HG03196 (cell line): ENCODE measurements around the gene SRCAP.

Experiments
- ATAC-seq: cut with Tn5 transposase; IDR thresholded peaks from one replicate; pipeline ENCODE4 v1.9.1; 2021; ENCODE audit not compliant: unreplicated experiment

The SRCAP gene

DNA sequence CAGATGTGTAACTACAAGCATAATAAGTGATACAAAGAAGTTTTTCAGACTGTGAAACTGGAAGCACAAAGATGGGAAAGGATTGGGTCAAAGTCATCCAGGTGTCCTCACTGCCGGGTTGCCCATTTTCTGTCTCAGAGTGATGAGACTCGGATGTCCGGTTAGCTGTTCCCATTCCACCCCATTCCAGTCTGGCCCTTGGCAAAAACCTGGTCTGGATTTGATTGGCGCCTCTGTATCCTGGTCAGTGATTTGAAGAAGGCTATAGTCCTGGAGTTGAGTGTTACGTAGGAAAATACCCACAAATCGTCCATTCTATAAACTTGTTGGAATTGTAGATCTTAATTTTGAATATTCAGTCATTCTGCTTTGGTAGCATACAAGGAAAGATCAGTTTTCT is 29.4 kb downstream of the SRCAP start:
- no peak for ATAC-seq

DNA sequence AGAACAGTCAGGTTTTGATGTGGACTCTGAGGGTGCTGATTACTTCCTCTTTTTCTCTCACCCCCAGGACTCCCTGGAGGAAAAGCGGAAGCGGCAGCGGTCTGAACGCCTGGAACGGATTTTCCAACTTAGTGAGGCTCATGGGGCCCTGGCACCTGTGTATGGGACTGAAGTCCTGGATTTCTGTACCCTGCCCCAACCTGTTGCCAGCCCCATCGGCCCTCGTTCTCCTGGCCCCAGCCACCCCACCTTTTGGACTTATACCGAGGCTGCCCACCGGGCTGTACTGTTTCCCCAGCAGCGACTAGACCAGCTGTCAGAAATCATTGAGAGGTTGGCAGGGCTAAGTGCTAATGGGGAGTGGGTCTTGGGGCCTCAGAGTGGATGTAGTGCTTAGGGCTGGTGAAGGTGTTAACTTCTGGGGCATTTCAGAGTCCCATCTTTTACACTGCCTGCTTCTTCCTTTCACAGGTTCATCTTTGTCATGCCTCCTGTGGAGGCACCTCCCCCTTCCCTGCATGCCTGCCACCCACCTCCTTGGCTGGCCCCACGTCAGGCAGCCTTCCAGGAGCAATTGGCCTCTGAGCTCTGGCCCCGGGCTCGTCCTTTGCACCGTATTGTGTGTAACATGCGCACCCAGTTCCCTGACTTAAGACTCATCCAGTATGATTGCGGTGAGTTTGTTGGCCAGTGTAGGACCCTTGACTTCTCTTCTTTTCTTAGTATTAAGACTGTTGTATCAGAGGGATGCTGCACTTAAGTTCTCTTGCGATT is 30.1 kb downstream of the SRCAP start:
- no peak for ATAC-seq

DNA sequence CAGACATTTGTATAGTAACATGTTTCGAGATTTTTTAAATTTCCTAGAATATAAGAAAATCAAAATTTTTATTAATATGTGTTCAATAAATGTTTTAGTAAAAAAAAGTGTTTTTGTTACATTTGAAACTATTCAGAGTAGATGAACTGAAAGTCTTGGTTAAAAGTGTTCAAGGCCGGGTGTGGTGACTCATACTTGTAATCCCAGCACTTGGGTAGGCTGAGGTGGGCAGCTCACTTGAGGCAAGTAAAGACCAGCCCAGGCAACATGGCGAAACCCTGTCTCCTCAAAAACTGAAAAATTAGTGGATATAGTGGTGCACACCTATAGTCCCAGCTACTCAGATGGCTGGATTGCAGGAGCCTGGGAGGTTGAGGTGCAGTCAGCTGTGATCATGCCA is 32.4 kb downstream of the SRCAP start:
- ATAC-seq: no peak

DNA sequence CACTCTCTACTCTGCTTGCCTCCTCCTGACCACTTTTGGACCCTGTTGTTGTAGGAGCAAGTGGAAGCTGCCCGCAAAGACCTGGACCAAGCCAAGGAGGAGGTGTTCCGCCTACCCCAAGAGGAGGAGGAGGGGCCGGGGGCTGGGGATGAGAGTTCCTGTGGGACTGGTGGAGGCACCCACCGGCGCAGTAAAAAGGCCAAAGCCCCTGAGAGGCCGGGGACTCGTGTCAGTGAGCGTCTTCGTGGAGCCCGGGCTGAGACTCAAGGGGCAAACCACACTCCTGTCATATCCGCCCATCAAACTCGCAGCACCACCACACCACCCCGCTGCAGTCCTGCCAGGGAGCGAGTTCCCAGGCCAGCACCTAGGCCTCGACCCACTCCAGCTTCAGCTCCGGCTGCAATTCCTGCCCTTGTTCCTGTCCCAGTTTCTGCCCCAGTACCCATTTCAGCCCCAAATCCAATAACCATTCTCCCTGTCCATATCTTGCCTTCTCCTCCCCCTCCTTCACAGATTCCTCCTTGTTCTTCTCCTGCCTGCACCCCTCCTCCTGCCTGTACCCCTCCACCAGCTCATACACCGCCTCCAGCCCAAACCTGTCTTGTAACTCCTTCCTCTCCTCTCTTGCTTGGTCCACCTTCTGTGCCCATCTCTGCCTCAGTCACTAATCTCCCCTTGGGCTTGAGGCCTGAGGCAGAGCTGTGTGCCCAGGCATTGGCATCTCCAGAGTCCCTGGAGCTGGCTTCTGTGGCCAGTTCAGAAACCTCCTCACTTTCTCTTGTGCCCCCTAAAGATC is 38.2 kb downstream of the SRCAP start:
- no peak for ATAC-seq

DNA sequence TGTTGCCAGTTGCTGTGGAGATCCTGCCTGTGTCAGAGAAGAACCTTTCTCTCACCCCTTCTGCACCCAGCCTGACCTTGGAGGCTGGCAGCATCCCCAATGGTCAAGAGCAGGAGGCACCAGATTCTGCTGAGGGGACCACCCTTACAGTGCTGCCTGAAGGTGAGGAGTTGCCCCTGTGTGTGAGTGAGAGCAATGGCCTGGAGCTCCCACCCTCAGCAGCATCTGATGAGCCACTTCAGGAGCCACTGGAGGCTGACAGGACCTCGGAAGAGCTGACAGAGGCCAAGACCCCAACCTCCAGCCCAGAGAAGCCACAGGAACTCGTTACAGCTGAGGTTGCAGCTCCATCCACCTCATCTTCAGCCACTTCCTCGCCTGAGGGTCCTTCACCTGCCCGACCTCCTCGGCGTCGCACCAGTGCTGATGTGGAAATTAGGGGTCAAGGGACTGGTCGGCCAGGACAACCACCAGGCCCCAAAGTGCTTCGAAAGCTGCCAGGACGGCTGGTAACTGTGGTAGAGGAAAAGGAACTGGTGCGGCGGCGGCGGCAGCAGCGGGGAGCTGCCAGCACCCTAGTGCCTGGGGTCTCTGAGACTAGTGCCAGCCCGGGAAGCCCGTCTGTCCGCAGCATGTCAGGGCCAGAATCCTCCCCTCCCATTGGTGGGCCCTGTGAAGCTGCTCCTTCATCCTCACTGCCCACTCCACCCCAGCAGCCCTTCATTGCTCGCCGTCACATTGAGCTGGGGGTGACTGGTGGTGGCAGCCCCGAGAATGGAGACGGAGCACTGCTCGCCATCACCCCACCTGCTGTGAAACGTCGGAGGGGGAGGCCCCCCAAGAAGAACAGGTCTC is 39.0 kb downstream of the SRCAP start:
- no peak for ATAC-seq

DNA sequence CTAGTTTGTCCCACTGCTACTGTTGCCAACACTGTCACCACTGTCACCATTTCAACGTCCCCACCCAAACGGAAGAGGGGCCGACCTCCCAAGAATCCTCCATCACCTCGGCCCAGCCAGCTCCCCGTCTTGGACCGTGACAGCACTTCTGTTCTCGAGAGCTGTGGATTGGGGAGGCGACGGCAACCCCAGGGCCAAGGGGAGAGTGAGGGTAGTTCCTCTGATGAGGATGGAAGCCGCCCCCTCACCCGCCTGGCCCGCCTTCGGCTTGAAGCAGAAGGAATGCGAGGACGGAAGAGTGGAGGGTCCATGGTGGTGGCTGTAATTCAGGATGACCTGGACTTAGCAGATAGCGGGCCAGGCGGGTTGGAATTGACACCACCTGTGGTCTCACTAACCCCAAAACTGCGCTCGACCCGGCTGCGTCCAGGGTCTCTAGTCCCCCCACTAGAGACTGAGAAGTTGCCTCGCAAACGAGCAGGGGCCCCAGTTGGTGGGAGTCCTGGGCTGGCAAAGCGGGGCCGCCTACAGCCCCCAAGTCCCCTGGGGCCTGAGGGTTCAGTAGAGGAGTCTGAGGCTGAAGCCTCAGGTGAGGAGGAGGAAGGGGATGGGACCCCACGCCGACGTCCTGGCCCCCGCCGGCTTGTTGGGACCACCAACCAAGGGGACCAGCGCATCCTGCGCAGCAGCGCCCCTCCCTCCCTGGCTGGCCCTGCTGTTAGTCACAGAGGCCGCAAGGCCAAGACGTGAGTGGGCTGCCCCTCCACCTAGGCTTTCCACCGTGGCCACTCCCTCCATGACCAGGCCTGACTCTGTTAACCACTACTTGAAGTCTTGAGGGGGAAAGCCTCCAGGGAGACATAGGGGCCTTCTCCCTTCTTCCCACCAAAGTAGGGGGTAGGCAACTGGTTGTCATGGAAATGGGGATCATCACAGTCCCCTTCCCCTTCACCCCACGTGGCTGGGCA is 40.3 kb downstream of the SRCAP start:
- ATAC-seq: no peak

DNA sequence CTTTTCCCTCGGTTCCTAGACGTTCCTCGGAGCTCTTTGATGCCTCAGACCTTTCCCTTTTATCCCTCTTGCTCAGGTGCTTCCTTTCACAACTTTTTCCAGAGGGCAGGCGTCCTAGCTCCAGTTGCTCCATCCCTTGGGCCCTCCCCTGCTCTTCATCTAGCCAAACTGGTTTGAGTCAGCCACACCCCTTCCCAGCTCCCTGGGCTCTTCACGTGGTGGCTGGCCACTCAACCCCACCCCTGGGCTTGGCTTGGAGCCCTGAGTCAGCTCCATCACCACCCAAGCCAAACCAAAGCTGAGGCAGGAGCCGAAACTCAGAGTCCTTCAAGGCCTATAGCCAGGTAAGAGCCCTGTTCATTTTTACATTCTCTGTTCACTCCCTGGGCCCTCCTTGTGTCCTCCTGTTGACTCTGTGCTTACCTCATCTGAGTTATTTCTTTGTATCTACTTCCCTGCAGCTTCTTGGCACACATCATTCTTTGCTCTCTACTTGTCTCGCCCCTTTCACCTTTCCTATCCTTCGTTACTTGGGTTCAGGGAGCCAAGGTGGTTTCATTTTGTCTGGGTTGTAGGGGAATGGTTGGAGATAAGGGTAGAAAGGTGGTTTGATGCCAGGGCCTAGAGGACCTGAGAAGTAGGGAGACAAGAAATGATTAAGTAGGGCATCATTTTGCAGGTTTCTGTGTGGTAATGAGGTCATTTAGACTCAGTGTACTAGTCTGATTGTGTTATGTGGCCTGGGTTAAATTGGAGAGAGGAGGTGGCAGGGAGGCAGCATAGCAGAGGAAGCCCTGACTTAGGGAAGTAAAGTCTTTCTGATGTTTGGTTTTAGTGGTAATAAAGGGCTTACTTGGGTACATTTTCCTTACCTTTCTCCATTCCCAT is 41.6 kb downstream of the SRCAP start:
- ATAC-seq: no peak

DNA sequence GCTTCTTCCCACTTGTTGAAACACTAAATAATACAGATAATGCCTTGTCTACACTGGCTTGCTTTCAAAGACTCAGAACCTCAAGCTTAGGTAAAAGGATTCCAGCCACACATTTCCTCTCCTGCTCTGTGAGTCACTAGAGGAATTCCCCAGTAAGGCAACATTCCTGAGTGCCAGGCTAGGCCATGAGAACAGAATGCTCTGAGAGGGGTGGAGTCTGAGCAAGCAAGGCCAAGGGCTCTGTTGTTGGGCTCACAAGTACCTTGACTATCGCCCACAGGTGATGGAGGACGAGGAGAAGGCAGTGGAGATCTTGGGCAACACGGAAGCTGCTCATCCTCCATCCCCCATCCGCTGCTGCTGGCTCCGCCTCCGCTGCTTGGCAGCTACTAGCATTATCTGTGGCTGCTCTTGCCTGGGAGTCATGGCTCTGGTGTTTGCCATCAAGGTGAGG is 42.5 kb downstream of the SRCAP start:
- no peak for ATAC-seq

DNA sequence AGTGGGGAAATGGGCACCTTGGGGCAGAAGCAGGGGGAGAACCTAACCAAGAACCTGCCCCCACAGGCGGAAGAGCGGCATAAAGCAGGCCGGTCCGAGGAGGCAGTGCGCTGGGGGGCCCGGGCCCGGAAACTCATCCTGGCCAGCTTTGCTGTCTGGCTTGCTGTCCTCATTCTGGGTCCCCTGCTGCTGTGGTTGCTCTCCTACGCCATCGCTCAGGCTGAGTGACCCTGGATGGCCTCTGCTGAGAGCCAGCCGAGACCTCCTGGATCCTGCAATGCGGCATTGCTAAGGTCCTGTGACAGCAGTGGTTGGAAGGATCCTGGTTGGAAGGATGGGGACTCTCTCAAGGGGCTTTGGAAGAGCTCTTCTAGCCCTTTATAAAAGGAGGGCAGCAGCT is 44.7 kb downstream of the SRCAP start:
- no peak for ATAC-seq

DNA sequence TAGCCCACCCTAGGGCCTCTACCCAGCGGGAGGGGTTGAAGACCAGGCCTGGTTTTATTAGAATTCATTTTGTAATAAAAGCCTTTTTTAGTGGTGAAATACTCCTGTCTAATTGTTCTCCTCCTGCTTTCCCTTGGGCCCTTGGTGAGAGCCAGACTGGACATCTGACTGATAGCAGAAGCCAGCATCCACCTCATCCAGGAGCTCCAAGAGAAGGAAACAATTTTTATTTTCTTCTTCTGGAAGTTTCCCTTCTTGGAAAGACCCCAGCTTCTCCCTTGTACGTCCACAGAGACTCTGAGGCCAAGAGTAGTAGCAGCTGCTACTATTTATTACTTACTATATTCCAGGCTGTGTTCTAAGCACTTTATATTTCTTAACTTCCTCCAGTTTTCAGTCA is 45.2 kb downstream of the SRCAP start:
- ATAC-seq: no peak

DNA sequence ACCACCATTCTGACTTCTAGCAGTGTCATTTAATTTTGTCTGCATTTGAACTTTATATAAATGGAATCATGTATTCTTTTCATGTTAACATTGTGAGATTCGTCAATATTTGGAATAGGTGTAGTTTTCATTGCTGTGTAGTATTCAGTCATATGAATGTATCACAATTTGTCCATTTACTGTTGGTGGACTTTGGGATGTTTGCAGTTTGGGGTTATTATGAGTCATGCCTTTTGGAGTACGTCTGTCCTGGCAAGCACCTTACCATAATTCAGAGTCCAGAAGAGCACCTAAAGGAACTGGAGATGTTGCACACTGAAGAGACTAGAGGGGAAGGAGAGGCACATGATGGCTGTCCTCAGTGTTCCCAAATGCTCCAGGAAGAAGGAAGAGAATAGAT is 46.1 kb downstream of the SRCAP start:
- ATAC-seq: no peak

DNA sequence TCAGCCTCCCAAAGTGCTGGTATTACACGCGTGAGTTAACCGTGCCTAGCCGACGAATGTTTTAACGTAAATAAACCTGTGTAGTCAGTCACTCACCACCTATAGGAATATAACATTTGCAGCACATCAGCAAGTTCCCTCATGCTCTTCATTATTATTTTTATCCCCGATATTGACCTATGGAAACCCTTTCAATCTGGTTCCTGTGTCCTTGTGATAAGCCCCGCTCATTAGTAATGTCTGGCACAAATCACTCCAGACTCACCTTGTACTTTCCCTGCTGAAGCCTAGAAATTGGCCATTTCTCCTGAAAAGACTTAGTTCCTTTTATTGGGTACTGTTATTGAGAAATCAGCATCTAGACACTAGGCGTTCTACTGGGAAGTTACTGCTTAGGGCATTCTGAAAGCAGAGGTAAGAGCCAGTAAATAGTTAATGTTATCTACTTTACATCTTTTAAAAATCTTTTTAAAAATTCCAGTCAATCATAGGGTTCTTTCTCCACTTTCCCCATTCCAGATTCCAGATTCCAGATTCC is 47.7 kb downstream of the SRCAP start:
- ATAC-seq: no peak

DNA sequence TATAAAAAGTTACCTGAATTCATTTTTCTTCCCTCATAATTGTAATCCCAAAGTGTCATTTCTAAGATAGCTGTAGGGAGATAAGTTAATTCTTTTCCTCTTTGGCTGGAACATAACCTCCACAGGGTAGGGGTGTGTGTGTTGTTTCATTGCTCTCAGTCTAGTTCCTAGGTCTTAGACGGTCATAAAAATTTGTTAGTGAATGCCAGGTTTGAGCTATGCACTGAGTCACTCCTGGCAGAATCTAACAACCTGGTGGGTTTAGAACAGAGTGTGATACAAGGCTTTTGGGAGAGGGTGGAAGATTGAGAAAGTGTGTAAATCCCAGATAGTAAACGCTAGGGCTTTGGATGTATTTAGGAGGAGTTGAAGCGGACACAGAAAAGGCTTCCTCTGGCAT is 48.4 kb downstream of the SRCAP start:
- ATAC-seq: no peak

DNA sequence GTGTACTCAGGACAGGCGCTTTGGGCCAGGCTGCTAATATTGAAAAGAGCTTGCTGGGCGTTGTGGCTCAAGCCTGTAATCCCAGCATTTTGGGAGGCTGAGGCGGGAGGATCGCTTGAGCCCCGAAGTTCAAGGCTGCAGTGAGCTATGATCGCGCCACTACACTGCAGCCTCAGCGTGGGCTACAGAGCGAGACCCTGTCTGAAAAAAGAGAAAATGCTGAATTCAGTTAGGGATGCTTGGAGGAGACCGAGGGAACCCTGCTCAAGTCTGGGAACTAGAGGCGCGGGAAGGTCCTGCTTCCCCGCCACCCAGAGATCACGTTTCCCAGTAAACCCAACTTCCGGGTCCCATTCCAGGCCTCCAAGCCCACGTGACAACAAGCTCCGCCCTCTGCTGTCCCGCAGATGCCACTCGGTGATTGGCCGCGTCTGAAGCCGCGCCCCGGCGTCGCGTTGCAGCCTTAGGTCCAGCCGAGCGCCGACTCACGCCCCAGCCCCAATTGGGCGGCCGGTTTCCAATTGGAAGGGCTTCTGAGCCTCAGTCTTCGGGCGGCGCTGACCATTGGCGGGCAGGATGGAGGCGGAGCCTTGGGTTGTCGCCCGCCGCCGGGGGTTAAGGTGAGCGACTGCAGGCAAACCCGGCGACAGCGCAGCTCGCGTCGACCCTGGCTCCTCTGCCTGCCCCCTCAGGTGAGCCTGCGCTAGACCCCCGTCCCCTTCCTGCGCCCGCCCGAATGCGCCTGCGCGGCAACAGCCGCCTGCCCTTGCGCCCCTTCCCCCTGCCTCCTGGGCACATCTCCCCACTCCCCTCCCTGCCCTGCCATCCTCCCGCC is 49.0 kb downstream of the SRCAP start, which contains the start of gene PHKG2:
TSS of gene PHKG2 (plus strand) at position 627 of the 835 bp plus-strand sequence. CDS start 396 bp downstream, outside the sequence.
- ATAC-seq: peak; percentile 95

DNA sequence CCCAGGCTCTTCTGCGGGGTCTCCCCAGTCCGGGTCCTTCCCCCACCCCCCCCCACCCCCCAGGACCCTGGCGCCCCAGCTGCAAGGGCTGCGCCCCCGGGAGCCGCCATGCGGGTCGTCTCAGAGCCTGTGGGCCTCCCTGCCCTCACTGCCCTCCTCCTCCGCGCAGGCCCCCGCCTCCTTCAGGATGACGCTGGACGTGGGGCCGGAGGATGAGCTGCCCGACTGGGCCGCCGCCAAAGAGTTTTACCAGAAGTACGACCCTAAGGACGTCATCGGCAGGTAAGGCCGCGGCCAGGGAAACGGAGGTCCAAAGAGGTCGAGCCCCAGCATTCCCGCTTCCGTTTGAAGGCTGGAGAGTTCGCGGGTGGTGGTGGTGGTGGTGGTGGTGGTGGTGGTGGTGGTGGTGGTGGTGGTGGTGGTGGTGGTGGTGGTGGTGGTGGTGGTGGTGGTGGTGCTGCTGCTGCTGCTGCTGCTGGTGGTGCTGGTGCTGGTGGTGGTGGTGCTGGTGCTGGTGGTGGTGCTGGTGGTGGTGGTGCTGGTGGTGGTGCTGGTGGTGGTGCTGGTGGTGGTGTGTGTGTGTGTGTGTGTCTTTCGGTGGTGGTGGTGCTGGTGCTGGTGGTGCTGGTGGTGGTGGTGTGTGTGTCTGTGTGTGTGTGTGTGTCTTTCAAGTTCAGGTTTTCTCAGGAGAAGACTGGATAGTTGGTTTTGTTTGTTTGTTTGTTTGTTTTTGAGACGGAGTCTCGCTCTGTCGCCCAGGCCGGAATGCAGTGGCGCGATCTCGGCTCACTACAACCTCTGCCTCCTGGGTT is 49.9 kb downstream of the SRCAP start:
- peak; percentile 12 for ATAC-seq

DNA sequence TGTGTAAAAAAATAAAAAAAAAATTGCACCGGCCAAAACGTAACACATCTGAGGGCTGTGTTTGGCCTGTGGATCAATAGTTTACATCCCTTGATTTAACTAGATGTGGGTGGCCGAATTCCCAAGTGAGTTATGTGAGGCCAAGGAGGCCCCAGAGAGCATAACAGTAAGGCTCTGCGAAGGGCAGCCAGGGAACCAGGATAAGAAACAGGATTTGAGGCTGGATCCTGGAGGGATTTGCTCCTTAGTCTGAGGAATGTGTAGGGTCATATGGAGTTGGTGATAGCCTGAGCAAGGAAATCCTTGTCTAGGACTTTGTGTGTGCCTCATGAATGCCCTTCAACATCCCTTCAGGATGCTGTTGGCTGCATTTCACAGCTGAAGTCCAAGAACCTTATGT is 51.2 kb downstream of the SRCAP start:
- ATAC-seq: no peak

DNA sequence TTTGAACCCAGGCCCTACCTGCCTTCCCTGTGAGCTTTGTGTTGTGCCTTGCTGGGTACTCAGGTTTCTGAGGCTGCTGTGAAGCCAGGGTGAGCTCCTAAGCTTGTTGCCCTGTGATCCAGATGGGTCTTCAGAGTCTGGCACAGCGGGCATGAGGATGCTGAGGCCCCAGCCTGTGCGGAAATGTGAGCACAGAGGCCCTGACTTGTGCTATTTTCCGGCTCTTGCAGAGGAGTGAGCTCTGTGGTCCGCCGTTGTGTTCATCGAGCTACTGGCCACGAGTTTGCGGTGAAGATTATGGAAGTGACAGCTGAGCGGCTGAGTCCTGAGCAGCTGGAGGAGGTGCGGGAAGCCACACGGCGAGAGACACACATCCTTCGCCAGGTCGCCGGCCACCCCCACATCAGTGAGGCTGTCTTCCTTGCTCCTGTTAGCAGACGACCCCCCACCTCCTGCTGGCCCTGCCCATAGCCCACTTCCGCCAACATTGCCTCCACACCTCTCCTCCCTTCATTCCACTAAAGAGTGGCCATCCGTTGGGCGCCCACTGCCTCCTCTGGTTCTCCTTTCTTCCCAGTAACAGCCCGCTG is 52.0 kb downstream of the SRCAP start:
- ATAC-seq: no peak
